ENCODE measurements around the gene ADGB.
"Not testable (repeated sequence)": the region's sequence is repeated elsewhere in the genome, so short reads cannot be mapped to it uniquely, and the experiment has no call there.

ADGB gene

GRCh38 chr6:146767632-146768031, 168.9 kb downstream of the ADGB start:
- no peak for DNase-seq (ENCODE audit: low spot score)

- no peak for DNase-seq (ENCODE audit: low spot score)
Observed at GRCh38 chr6:146768722-146769121, 169.9 kb downstream of the ADGB start.

GRCh38 chr6:146770275-146770964, 171.6 kb downstream of the ADGB start:
- no peak for DNase-seq (ENCODE audit: low spot score)

GRCh38 chr6:146770965-146771735, 172.4 kb downstream of the ADGB start:
- no peak for DNase-seq (ENCODE audit: low spot score)

- no peak for DNase-seq (ENCODE audit: low spot score)
Observed at GRCh38 chr6:146775220-146775619, 176.4 kb downstream of the ADGB start.

DNA sequence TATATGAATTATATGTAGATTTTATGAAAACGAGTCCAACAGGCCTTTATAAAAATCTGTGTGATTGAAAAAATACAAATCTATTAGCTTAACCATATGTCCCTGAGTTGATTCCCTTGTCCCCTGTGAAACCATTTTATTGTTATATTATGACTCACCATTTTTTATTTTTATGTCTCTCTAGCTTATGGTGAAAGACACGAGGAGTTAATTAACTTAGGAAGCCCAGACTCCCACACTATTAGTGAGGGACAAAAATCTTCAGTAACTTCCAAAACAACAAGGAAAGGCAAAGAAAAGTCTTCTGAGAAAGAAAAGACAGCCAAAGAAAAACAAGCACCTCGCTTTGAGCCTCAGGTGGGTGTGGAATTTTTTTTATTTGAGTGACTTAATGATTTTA, 183.1 kb downstream of the ADGB start:
- DNase-seq (ENCODE audit: low spot score), result no peak

DNA sequence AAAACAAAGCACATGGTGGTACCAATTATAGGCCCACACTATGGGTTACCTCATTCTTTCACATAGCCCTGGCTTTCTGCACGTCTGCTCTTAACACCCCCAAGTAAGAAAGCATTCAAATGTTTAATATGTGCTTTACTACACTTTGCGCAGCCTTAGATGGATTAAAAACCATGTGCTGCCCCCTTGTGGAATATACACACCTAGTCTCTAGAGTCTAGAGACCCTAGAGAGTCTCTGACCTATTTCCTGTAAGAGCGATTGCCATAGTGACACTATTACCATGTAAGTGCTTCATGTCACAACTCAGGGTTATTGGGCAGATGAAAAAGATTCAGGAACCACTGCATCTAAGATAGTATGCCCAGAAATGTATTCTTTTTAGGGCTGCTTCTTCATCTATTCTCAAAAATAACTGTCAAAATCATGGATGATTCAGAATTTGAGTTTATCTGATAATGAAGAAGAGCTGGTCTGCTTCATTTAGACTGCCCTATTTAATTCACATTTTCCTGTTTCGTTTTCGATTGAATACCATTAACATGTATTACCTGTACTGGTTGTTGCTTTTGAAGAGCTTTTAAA, 186.3 kb downstream of the ADGB start:
- DNase-seq (ENCODE audit: low spot score), result peak; percentile 33

DNA sequence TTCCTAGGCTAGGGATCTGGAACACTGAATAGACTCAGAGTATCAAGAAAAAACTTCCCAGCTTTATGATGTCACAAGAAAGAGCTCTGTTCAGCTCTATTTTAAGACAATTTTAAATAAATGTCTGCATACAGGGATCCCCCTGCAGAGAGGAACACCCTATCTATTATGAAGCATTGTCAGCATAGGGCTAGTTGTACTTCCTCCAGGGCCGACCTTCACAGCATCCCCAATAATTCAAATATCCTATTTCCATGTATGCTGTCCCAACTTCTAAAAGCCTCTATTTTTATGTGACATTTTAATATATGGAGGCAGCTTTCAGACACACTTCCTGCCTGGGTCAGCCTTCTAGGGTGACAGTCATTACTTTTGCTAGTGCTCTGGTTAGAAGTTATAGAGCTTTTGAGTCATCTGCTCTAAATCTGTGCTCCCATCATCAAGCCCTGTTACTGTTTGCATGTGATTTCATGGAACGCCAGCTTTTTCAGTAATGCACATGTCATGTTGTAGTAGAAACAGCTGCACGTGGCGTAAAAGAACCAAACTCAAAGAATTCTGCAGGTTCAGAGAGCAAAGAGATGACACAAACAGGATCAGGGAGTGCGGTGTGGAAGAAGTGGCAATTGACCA, 189.2 kb downstream of the ADGB start:
- DNase-seq (ENCODE audit: low spot score), result no peak

DNA sequence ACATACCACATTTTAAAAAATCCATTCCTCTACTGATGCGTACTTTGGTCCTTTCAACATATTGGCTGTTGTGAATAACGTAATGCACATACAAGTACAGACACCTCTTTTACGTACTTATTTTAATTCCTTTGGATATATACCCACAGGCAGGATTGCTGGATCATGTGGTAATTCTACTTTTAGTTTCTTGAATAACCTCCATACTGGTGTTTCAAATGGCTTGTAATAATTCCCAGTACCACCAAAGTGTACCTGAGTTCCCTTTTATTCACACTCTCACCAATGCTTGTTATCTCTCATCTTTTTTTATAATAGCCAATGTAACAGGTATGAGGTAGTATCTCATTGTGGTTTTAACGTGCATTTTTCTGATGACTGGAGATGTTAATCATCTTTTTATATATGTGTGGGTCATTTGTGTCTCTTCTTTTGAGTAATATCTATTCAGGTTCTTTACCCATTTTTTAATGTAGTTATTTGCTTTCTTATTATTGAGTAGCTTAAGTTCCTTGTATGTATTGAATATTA, 191.9 kb downstream of the ADGB start:
- no peak for DNase-seq (ENCODE audit: low spot score)

DNA sequence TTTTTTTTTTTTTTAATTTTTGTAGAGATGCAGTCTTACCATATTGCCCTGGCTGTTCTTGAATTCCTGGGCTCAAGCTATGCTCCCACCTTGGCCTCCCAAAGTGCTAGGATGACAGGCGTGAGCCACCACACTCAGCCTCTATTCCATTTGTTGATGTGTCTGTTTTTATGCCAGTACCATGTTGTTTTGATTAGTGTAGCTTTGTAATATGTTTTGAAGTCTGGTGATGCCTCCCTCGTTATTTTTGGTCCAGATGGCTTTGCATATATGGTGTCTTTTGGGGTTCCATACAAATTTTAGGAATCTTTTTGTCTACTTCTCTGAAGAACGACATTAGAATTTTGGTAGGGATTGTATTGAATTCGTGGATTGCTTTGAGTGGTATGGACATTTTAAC, 193.2 kb downstream of the ADGB start:
- DNase-seq (ENCODE audit: low spot score), result no peak

GRCh38 chr6:146793218-146793617, 194.4 kb downstream of the ADGB start:
- not testable (repeated sequence) for DNase-seq (ENCODE audit: low spot score)

GRCh38 chr6:146795479-146796133, 196.8 kb downstream of the ADGB start:
- no peak for DNase-seq (ENCODE audit: low spot score)

DNA sequence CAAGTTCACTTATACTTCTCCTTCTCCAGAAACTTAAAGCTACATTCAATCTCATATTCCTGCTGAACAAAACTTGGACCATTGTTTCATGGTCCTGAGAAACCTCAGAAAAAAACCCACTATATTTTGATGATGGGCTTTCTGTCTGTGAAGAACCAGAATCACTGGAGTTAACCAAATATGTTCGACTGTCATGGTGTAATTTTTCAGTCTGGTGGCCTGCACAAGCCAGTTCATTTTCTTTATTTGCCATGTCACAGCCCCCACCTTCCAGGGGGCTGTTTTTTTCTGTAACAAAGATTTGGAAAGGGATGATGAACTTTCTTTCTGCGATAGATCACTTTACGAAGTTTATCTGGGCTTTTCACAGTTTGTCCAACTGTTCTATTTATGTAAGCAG, 204.4 kb downstream of the ADGB start:
- DNase-seq (ENCODE audit: low spot score), result not testable (repeated sequence)

DNA sequence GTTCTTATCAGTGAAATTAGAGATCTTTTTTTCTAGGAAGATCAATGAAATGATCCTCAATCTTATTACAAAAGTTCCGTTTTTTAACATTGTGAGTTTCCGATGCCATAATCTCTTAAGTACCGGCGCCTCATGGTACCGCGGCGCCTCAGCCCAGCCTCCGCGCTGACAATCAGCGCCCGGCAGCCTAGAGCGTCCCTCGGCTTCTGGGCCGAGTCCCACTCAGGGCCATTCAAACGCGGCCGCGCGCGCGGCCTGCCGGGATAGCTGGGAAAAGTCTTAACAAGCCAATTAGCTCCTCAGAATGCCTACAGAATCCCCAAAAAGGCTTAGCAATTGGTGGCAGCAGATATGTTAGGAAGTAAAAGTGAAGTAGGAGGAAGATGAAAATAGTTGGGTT, 204.8 kb downstream of the ADGB start:
- DNase-seq (ENCODE audit: low spot score), result no peak

- no peak for DNase-seq (ENCODE audit: low spot score)
Observed at GRCh38 chr6:146805546-146806325, 207.0 kb downstream of the ADGB start.

DNA sequence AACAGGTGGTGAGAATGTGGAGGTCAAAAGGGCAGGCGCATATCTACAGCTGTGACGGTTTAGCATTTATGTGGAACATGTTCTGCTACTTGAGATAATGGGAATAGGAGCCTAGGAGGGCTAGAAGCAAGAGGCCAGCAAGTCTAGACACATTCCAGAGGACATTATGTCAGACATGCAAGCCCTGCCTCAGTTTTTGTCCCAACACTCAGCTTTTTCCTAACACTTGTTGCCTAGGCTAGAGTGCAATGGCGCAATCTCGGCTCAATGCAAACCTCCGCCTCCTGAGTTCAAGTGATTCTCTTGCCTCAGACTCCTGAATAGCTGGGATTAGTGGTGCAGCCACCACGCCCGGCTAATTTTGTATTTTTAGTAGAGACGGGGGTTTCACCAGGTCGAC, 210.2 kb downstream of the ADGB start:
- DNase-seq (ENCODE audit: low spot score), result not testable (repeated sequence)

DNA sequence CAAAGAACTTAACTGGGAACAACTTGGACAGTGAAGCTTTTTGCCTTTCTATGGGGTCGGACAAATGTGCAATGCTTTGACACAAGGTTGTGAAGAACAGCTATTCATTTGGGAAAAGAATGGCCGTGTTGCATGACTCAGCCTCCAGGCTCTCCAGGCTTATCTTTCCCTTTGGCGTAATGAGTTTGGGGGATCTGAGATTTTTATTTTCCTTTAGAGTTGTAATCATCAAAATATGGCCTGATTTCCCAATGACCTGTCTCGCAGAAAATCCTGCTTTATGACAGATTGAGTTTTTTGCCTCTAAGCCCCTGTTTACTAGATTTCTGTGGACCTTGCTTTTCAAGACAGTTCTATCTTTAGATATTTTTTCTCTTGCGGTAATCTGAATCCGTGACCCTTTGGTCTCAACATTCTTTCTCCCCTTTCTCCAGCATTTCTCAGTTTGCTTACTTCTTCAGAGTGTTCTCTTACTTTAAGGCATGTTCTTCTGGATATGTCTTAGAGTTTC, 214.1 kb downstream of the ADGB start:
- not testable (repeated sequence) for DNase-seq (ENCODE audit: low spot score)

DNA sequence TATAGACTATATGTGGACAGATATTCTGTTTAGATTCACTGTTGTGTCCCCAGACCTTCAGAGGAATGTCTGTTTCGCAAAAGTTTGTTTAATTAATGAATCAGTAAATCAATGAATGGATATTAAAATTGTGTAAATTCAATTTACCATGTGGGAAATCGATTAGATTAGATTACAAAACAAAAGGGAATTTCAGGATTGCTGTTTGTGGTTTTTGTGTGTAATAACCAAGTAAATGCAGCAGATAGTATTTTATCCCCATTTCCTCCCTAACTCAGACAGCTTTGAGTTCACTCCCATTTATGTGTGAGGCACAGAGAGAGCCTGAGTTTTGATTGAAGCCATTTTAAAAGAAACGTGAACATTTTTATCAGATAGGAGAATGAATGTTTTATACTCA, 214.8 kb downstream of the ADGB start:
- DNase-seq (ENCODE audit: low spot score), result no peak

- DNase-seq (ENCODE audit: low spot score), result no peak
Observed at GRCh38 chr6:146814148-146814750, 215.5 kb downstream of the ADGB start.
